Measurements from ENCODE around the gene ARHGDIA.

Gene ARHGDIA

DNA sequence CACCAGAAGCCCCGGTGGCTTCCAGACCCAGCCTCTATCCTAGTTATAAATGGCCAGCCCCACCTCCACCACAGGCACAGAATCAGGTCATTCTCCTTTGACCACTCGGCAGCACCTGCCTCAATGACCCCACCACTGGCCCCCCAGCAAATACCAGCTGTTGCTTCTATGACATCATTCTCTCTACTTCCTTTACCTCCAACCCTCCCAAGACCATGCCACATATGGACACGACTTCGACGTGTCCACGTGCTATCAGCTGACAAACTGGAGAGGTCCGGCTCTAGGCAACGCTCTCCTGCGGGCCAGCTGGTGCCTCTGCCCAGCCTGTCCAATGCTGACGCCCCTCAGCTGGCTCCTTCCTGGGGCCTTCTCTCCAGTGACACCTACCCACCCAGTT, 14.3 kb upstream of the ARHGDIA start:
- H3K9me3 Mint-ChIP-seq = no peaks in the 10 kb centered on the region
- peaks cover 13% of the 10 kb centered on the region for H3K4me1 Mint-ChIP-seq
- H3K27ac Mint-ChIP-seq = no peak overlapping the region

DNA sequence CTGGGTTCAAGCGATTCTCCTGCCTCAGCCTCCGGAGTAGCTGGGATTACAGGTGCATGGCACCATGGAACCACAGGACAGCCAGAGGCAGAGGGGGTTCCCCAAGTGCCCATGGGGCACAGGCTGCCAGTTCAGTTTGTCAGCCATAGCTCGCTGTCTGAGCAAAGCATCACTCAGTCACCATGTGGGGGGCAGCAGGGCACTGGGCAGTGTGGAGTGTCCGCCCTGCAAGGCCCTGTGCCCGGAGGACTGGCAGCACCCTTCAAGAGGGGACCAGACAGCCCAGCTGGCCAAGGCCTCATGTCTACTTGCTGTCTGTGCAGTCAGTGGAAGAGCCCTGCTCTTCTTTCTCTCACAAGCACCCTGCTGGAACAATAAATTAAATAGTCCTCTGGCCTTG, 13.8 kb upstream of the ARHGDIA start:
- ATAC-seq (ENCODE audit: low read depth) (no peak), DNase-seq (ENCODE audit: low spot score in 2 of 2) (no peak)
- Mint-ChIP-seq H3K9me3 (no peaks in the 10 kb centered on the region), H3K27me3 (no peaks in the 10 kb centered on the region), H3K36me3 (peaks cover 22% of the 10 kb centered on the region), H3K27ac (no peak overlapping the region), H3K4me1 (peaks cover 13% of the 10 kb centered on the region), H3K4me3 (no peak overlapping the region)

More for the DNA sequence above, 14.3 kb upstream of the ARHGDIA start:
- DNase-seq (ENCODE audit: low spot score in 2 of 2) (no peak), ATAC-seq (ENCODE audit: low read depth) (no peak)
- Mint-ChIP-seq H3K36me3 (peaks cover 22% of the 10 kb centered on the region), H3K4me3 (no peak overlapping the region), H3K27me3 (no peaks in the 10 kb centered on the region)

DNA sequence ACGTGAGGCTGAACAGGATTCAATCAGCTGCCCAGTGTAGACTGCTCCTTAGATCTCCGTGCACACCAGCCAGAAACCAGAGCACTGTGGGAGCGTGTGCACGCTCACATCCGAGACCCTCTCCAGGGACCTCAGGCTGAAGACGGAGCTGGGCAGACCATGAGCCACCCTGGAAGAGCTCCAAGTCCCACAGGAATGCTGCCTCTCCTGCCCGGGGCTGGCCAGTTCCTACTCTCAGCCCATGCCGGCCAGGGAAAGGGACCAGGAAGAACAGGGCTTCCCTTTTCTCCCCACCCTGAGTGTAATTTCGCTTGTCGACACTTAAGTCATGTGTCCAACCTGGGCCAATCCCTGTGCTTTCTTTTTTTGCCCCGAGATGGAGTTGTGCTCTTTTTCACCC, 13.4 kb upstream of the ARHGDIA start:
- Mint-ChIP-seq H3K9me3 (no peaks in the 10 kb centered on the region), H3K4me3 (no peak overlapping the region), H3K36me3 (peaks cover 25% of the 10 kb centered on the region), H3K27ac (no peak overlapping the region), H3K4me1 (peaks cover 13% of the 10 kb centered on the region), H3K27me3 (no peaks in the 10 kb centered on the region)
- DNase-seq (ENCODE audit: low spot score in 2 of 2) (no peak), ATAC-seq (ENCODE audit: low read depth) (no peak)

DNA sequence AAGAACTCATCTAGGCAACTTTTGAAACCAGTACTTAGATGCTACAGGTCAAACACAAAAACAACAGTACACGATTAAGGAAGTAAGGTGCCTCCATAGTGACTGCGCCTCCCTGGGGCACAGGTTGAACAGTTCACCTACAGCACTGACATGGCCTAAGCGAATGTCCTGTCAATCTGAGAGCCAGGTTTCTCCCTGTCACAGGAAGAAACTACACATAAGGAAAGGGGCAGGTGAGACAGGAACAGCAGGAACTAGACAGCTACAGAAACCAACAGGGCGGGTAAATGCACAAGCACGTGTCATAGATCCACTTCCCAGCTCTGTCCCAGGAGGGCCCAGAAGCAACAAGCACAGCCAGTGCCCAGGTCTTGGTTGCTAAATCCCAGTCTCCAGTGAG, 8.0 kb upstream of the ARHGDIA start:
- no peaks in the 10 kb centered on the region for H3K27me3 Mint-ChIP-seq
- peaks cover 6% of the 10 kb centered on the region for H3K4me1 Mint-ChIP-seq
- DNase-seq (ENCODE audit: low spot score in 2 of 2) (no peak), ATAC-seq (ENCODE audit: low read depth) (no peak)
- no peak overlapping the region for H3K27ac Mint-ChIP-seq
- H3K36me3 Mint-ChIP-seq = peaks cover 12% of the 10 kb centered on the region
- no peaks in the 10 kb centered on the region for H3K9me3 Mint-ChIP-seq
- no peak overlapping the region for H3K4me3 Mint-ChIP-seq

DNA sequence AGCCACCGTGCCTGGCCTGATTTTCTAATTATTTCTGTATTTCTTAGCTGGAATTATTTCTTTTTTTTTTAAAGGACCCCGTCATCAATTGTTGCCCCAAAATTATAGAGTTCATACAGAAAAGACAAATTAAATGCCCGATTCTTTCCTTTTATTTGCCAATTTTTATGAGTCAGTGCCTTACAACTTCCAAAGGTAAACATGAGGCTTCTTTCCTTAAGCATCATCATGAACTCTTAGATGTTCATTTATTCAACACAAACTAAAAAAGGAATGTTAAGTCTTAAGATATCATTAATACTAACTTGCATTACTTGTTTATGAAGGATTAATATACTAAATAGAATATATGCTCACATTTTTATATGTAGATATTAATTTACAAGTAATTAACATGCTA, 7.2 kb upstream of the ARHGDIA start:
- H3K9me3 Mint-ChIP-seq = no peaks in the 10 kb centered on the region
- H3K27me3 Mint-ChIP-seq = no peaks in the 10 kb centered on the region
- peaks cover 11% of the 10 kb centered on the region for H3K36me3 Mint-ChIP-seq
- H3K27ac Mint-ChIP-seq = no peak overlapping the region
- ATAC-seq (ENCODE audit: low read depth) (no peak), DNase-seq (ENCODE audit: low spot score in 2 of 2) (no peak)
- no peak overlapping the region for H3K4me3 Mint-ChIP-seq
- H3K4me1 Mint-ChIP-seq = peaks cover 6% of the 10 kb centered on the region

DNA sequence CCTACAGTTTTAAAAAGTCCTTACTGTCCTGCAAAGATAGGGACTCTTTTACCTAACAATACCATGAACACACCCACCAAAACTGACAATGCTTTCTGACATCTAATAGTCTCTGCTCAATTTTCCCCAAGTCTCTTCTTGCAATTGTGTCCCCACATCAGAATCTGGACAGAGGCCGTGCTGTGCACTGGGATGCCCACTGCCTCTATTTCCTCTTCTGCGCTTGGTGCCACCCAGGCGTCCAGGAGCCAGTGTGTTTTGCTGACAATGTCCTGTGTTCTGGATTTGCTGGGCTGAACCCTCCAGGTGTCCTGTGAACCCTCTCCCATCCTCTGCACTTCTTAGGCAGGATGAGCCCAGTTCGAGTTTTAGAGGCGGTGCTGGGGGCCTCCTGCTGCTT, 6.4 kb upstream of the ARHGDIA start:
- Mint-ChIP-seq H3K27me3 (no peaks in the 10 kb centered on the region), H3K9me3 (no peaks in the 10 kb centered on the region), H3K27ac (no peak overlapping the region), H3K36me3 (peaks cover 11% of the 10 kb centered on the region), H3K4me1 (peaks cover 11% of the 10 kb centered on the region), H3K4me3 (no peak overlapping the region)
- DNase-seq (ENCODE audit: low spot score in 2 of 2) (no peak), ATAC-seq (ENCODE audit: low read depth) (no peak)

DNA sequence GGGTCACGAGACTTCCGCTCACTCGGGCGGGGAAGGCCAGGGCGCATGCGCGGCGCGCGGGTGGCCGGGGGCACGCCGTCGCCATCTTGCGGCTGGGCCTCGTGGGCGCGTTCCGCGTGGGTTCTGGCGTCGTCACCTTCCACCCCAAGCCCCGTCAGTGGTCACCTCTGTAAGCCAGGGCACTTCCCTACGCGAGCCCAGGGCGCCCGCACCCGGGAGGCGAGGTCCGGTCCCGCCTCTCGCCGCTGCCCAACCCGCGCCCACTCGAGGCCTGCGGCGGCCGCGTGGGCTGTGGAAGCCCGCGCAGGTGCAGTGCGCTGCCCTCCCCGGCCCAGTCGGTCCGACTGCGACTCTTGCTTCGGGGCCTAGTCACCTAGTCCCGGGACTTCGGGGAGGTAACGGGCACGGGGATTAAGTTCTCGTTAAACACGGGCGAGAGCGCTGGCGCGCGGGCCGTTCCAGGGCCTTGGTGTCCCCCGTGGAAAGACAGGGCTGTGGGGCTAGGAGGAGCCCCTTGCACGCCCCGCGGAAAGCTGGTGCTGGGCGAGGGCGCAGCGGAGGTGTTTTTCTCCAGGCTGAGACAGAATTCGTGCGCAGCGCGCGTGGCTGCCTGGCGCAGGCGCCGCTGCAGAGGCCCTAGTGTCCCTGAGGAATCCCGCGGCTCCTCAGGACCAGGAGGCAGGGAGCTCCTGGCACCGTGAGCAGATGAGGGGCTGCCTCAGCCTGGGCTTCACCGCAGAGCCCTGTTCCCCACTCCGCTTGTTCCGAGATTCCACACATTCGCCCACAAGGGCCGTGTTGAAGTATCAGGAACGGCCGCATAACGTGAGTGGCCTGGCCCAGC, 472 bp upstream of the ARHGDIA start:
- peaks cover 29% of the 10 kb centered on the region for H3K4me1 Mint-ChIP-seq
- peak; percentile 32 for ATAC-seq (ENCODE audit: low read depth)

DNA sequence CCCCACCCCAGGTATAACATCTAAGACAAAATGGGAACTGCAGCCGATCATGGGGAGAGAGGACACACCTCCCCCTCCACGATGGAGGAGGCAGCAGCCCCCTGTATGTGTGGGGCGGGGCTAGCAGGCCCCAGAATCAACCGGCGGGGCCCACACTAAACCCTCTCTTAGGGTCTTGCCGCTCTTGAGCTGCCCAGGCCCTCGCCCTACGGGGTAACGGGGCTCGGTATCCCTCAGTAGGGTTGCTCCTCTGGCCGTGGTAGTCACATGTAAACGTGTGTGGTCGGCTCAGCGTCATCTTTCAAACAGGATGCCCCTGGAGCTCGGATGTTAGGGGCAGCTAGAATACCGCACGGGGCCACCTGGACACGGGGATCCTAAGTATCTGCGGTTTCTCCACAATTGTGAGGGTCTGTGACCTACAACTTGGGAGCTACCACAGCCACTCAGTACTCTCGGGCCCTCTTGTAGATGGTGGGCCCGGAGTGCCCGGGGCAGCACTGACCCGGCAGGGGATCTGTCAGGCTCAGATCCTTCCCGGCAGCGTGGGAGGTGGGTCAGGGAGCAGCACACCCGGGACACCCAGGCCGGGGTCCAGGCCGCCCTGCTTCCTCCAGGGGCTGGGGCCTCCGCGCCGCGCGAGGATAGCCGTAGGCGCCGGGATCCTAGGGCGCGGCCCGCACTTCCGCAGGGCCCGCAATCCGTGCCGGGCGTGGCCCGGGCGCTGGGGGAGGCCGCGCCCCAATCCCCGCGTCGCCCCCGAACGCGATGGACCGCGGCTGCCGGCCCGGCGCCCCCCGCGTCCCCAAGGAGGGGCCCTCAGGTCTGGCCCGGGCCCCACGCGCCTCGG, 781 bp downstream of the ARHGDIA start:
- H3K27me3 Mint-ChIP-seq = no peaks in the 10 kb centered on the region
- H3K4me1 Mint-ChIP-seq = peaks cover 29% of the 10 kb centered on the region
- H3K9me3 Mint-ChIP-seq = no peaks in the 10 kb centered on the region
- H3K4me3 Mint-ChIP-seq = peak overlapping the region; percentile 85
- peak; percentile 34 to 51 for DNase-seq (ENCODE audit: low spot score in 2 of 2)
- peak overlapping the region; percentile 91 for H3K27ac Mint-ChIP-seq
- peak; percentile 19 for ATAC-seq (ENCODE audit: low read depth)
- peaks cover 7% of the 10 kb centered on the region for H3K36me3 Mint-ChIP-seq

More for the DNA sequence above, 472 bp upstream of the ARHGDIA start:
- Mint-ChIP-seq H3K4me3 (peak overlapping the region; percentile 86), H3K9me3 (no peaks in the 10 kb centered on the region), H3K27ac (peak overlapping the region; percentile 95), H3K27me3 (no peaks in the 10 kb centered on the region), H3K36me3 (peaks cover 7% of the 10 kb centered on the region)
- DNase-seq (ENCODE audit: low spot score in 2 of 2) = peak; percentile 95 to 96

DNA sequence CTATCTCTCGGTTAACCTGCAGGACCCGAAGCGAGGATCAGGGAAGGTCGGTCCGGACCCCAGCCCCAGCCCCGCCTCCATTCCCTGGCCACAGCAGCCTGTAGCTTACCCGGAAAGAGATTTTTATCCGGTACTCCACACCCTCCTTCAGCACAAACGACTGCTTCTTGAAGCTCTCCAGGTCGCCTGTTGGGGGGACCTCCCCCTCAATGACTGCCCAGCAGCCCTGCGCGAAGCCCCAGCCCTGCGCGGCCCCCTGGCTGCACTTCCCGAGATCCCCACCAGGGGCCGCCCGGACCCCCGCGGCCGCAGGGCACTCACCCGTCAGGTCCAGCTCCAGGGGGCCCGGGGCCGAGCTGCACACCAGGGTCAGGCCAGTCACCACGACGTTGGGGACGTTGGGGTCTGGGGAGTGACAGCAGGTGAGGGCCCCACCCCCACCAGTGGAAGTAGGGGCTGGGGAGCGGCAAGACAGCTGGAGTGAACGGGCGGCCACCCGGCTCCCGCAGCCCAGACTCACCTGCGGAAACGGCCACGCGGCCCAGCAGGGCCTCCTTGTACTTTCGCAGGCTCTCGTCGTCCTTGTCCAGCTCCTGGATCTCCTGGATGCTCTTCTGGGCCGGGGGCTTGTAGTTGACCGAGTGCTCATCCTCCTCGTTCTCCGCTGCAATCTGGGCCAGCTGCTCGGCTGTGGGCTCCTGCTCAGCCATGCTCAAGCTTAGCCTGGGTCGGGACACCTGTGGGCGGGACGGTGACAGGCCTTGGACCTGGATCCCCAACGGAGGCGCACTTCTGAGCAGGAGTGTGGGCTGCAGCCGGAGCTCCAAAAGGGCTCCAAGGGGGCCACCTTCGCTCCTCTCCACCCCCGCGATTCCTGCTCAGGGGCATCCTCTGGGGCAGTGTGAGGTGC, 1.7 kb downstream of the ARHGDIA start:
- Mint-ChIP-seq H3K36me3 (peaks cover 7% of the 10 kb centered on the region), H3K27ac (peak overlapping the region; percentile 91), H3K4me3 (peak overlapping the region; percentile 85), H3K9me3 (no peaks in the 10 kb centered on the region), H3K27me3 (no peaks in the 10 kb centered on the region), H3K4me1 (peaks cover 29% of the 10 kb centered on the region)
- ATAC-seq (ENCODE audit: low read depth) (no peak), DNase-seq (ENCODE audit: low spot score in 2 of 2) (peak; percentile 48 to 67)

DNA sequence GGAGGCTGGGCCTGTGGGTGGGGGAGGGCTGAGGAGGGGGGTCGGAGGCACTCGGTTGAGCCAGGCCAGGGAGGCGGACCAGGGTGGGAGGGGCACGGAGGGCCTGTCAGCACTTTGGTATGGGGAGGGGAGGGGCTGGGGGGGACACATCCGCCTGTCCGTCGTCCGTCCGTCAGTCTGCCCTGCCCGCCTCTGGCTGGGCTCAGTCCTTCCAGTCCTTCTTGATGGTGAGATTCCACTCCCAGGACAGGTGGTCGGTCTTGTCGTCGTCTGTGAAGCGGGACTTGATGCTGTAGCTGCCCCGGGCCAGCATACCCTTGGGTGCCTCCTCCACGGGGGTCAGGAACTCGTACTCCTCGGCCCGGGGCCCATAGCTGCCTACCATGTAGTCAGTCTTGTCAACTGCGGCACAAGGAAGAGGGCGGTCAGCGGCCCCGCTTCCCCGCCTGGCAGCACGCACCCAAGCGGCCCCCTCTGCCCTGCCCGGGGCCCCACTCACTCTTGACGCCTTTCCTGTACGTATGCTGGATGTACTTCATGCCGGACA, 2.4 kb downstream of the ARHGDIA start:
- no peaks in the 10 kb centered on the region for H3K27me3 Mint-ChIP-seq
- H3K4me3 Mint-ChIP-seq = no peak overlapping the region
- no peaks in the 10 kb centered on the region for H3K9me3 Mint-ChIP-seq
- DNase-seq (ENCODE audit: low spot score in 2 of 2) = no peak
- ATAC-seq (ENCODE audit: low read depth) = no peak
- peaks cover 29% of the 10 kb centered on the region for H3K4me1 Mint-ChIP-seq
- peaks cover 7% of the 10 kb centered on the region for H3K36me3 Mint-ChIP-seq
- peak overlapping the region; percentile 91 for H3K27ac Mint-ChIP-seq

DNA sequence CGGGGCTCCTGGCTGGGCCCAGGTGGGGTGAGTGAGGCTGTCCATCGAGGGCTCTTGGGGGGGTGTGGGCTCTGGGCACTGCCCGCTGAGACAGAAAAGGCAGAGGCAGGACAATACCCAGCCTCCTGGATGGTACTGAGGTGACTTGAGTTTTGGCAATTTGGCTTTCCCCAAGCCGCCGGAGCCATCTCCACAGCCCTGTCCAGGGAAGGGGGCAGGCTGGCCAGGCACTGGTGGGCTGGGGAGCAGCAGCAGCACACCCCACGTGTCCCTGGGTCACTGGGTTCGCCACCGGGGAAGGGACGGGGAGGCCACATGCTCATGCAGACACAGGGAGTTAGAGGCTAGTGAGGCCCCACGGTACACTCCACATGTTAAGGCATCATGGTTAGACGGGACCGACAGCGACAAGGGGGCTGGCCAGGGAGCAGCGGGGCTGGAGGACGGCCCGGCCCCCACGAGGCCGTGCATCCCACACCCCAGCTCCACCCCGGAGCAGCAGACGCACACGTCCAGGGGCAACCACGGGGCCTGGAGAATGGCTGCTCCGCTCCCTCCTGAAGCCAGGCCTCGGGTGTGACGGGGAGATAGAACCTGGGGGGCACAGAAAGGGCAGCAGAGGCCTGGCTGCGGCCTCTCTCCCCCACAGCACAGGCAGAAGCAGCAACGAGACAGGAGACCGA, 3.0 kb downstream of the ARHGDIA start:
- peaks cover 29% of the 10 kb centered on the region for H3K4me1 Mint-ChIP-seq
- peak overlapping the region; percentile 43 for H3K4me3 Mint-ChIP-seq
- DNase-seq (ENCODE audit: low spot score in 2 of 2) (peak; percentile 19 to 30), ATAC-seq (ENCODE audit: low read depth) (no peak)
- peak overlapping the region; percentile 75 for H3K27ac Mint-ChIP-seq
- H3K36me3 Mint-ChIP-seq = peaks cover 7% of the 10 kb centered on the region
- no peaks in the 10 kb centered on the region for H3K9me3 Mint-ChIP-seq
- no peaks in the 10 kb centered on the region for H3K27me3 Mint-ChIP-seq

DNA sequence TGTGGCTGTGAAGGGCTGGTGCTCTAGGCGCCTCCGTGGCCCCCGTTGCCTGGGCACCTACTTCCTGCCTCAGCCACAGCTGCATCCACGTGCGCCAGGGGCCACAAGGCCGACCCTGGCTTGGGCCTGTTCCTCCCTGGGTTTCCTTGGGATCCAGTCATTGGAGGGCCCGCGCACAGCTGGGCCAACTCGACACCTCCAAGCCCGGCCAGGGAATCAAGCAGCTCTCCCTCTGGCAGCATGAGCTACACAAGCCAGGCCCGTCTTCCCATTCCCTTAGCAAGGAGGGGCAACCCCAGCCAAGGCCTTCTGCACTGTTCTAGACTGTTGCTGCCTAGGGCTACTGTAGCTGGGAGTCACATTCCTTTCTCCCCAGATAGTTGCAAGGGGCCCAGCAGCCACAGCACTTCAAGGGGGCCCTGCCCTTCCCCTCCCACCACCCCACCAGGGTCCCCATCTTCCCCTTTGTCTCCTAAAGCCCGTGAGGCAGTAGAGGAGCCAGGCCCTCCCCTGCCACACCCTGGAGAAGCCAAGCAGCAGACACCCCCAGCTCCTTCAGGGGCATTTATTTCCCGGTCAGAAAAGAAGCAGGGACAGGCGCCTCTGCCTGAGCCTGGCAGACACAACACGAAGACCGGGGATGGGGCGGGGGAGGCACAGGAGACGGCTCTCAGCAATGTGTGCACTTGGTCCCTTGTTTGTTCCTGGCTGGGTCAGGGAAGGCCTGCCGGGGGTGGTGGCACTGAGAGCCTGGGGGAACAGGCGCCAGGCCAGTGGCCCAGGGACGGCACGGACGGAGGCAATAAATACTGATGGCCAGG, 3.8 kb downstream of the ARHGDIA start:
- Mint-ChIP-seq H3K36me3 (peaks cover 9% of the 10 kb centered on the region), H3K4me1 (peaks cover 28% of the 10 kb centered on the region), H3K27ac (peak overlapping the region; percentile 75), H3K4me3 (peak overlapping the region; percentile 14), H3K9me3 (no peaks in the 10 kb centered on the region), H3K27me3 (no peaks in the 10 kb centered on the region)
- no peak for ATAC-seq (ENCODE audit: low read depth)
- peak in 1 of 2 donors; percentile 19 for DNase-seq (ENCODE audit: low spot score in 2 of 2)
